A549 (cell line): ENCODE results near the gene PABPC3. TPM values are rescaled to one million over a fixed set of nuclear protein-coding genes. Genes with fewer than 3 reads are reported as not detected.

ENCODE experiments used
- ATAC-seq, 2 experiments: fragments of 200-7000 bp in 1 of 2; fragments of >200 bp in 1 of 2; cut with Nextera tagmentation in 1 of 2; cut with Tn5 transposase in 1 of 2; 3 replicates each; pipeline versions ENCODE4 v1.8.0 to v1.9.1; 2018 to 2020; ENCODE audit warnings: mild to moderate bottlenecking in 1 of 2, moderate library complexity in 1 of 2
- CTCF ChIA-PET: fragments of 300-600 bp; sonication (Branson Sonifier 250); formaldehyde crosslinking; extraction: SDS; loops from one replicate; lab custom pipeline; 2021; ENCODE audit warnings: antibody characterized with exemption, inconsistent platforms; lab: Yijun Ruan, JAX
- POLR2A ChIA-PET: fragments of 350-600 bp; formaldehyde crosslinking; extraction: SDS; loops from one replicate; lab custom pipeline; 2021; ENCODE audit warnings: antibody characterized with exemption, inconsistent platforms; lab: Yijun Ruan, JAX
- DNase-seq, 2 experiments: peaks; one replicate each; pipeline versions ENCODE4 v3.0.0 to v3.0.0-alpha.2; 2011 to 2016; ENCODE audit warnings: low read depth in 1 of 2, low spot score in 1 of 2
- FAIRE-seq: peaks from 2 replicates; lab custom pipeline; 2011; peaks lifted over from hg19 to GRCh38; lab: Jason Lieb, UNC
- H3K27ac ChIP-seq, 2 experiments: fragments of >200 bp; sonication (Bioruptor Twin); formaldehyde crosslinking; 3 replicates each; pipeline ENCODE4 v1.5.1; 2016 to 2017
- H3K4me1 ChIP-seq: fragments of >200 bp; sonication (Bioruptor Twin); formaldehyde crosslinking; 3 replicates; pipeline ENCODE4 v1.6.1; 2016
- H3K4me2 ChIP-seq: fragments of >200 bp; sonication (Bioruptor Twin); formaldehyde crosslinking; 3 replicates; pipeline ENCODE4 v1.6.1; 2016
- H3K4me3 ChIP-seq: fragments of >200 bp; sonication (Bioruptor Twin); formaldehyde crosslinking; 3 replicates; pipeline ENCODE4 v1.5.1; 2016
- H3K9me3 ChIP-seq: fragments of >200 bp; sonication (Bioruptor Twin); formaldehyde crosslinking; 3 replicates; pipeline ENCODE4 v1.6.1; 2016
- BHLHE40 ChIP-seq: IDR thresholded peaks from 2 replicates; pipeline ENCODE4 v1.6.1; 2012; ENCODE audit warnings: low read depth, low read length, inconsistent platforms
- CBX2 ChIP-seq: fragments of 200-600 bp; sonication (generic); IDR thresholded peaks from 2 replicates; pipeline ENCODE4 v1.6.1; 2016; ENCODE audit warnings: low read depth, mild to moderate bottlenecking, borderline replicate concordance
- CEBPB ChIP-seq, 2 experiments: fragments of >200 bp in 1 of 2; sonication (Bioruptor Twin) in 1 of 2; formaldehyde crosslinking in 1 of 2; IDR thresholded peaks; 2 replicates each; pipeline ENCODE4 v1.6.1; 2012 to 2016
- CHD2 ChIP-seq: fragments of 150-350 bp; IDR thresholded peaks from 2 replicates; pipeline ENCODE4 v1.6.1; 2014; ENCODE audit warnings: low read length; ENCODE audit not compliant: partially characterized antibody
- E2F6 ChIP-seq: IDR thresholded peaks from 2 replicates; pipeline ENCODE4 v1.6.1; 2012; ENCODE audit warnings: low read depth, borderline replicate concordance
- FOSB ChIP-seq: fragments of 250-450 bp; sonication (Bioruptor Pico); IDR thresholded peaks from 2 replicates; pipeline ENCODE4 v1.5.0; 2020; ENCODE audit warnings: mild to moderate bottlenecking, moderate library complexity
- FOXS1 ChIP-seq: fragments of 250-450 bp; sonication (Bioruptor Pico); IDR thresholded peaks from 2 replicates; pipeline ENCODE4 v1.5.0; 2020; ENCODE audit warnings: mild to moderate bottlenecking, moderate library complexity
- HDAC2 ChIP-seq: fragments of 200-600 bp; sonication (generic); IDR thresholded peaks from 2 replicates; pipeline ENCODE4 v1.6.1; 2016
- HES2 ChIP-seq: fragments of >200 bp; sonication (Bioruptor Twin); formaldehyde crosslinking; IDR thresholded peaks from 2 replicates; pipeline ENCODE4 v1.6.1; 2016
- HOXA7 ChIP-seq: fragments of 250-450 bp; sonication (Bioruptor Pico); IDR thresholded peaks from 2 replicates; pipeline ENCODE4 v1.5.0; 2020; ENCODE audit warnings: mild to moderate bottlenecking, moderate library complexity
- KDM1A ChIP-seq: fragments of 200-600 bp; sonication (generic); IDR thresholded peaks from 2 replicates; pipeline ENCODE4 v1.6.1; 2016; ENCODE audit warnings: low read depth, mild to moderate bottlenecking
- KDM5A ChIP-seq: fragments of 200-600 bp; sonication (generic); IDR thresholded peaks from 2 replicates; pipeline ENCODE4 v1.6.1; 2016; ENCODE audit warnings: antibody characterized with exemption, mild to moderate bottlenecking
- MAFK ChIP-seq: fragments of 450-650 bp; IDR thresholded peaks from 2 replicates; pipeline ENCODE4 v1.6.1; 2014; ENCODE audit not compliant: partially characterized antibody
- MYC ChIP-seq: IDR thresholded peaks from 2 replicates; pipeline ENCODE4 v1.6.1; 2012; ENCODE audit warnings: mild to moderate bottlenecking, inconsistent platforms, low read length, improper control_type of control experiment, borderline replicate concordance
- NPAS2 ChIP-seq: fragments of 250-450 bp; sonication (Bioruptor Pico); IDR thresholded peaks from 2 replicates; pipeline ENCODE4 v1.8.0; 2022; ENCODE audit warnings: mild to moderate bottlenecking, moderate library complexity, borderline replicate concordance
- PBX3 ChIP-seq: IDR thresholded peaks from 2 replicates; pipeline ENCODE4 v1.6.1; 2012
- POLR2A ChIP-seq: IDR thresholded peaks from 2 replicates; pipeline ENCODE4 v1.6.1; 2012; ENCODE audit warnings: mild to moderate bottlenecking, low read length
- POLR2AphosphoS2 ChIP-seq: conservative IDR thresholded peaks from 2 replicates; pipeline ENCODE4 v1.6.1; 2012; ENCODE audit warnings: low read length, improper control_type of control experiment, inconsistent platforms
- RARB ChIP-seq: fragments of 250-450 bp; sonication (Bioruptor Pico); IDR thresholded peaks from 2 replicates; pipeline ENCODE4 v1.8.0; 2021; ENCODE audit warnings: mild to moderate bottlenecking, moderate library complexity
- RCOR1 ChIP-seq: fragments of 150-350 bp; IDR thresholded peaks from 2 replicates; pipeline ENCODE4 v1.6.1; 2014; ENCODE audit warnings: antibody characterized with exemption, low read length, low read depth
- SMC3 ChIP-seq: fragments of >200 bp; sonication (Bioruptor Twin); formaldehyde crosslinking; IDR thresholded peaks from 3 replicates; pipeline ENCODE4 v1.6.1; 2018; ENCODE audit warnings: inconsistent platforms
- TFCP2L1 ChIP-seq: fragments of 250-450 bp; sonication (Bioruptor Pico); IDR thresholded peaks from 2 replicates; pipeline ENCODE4 v1.5.0; 2021; ENCODE audit warnings: mild to moderate bottlenecking
- ZNF302 ChIP-seq: fragments of 250-450 bp; sonication (Bioruptor Pico); IDR thresholded peaks from 2 replicates; pipeline ENCODE4 v1.9.0; 2021; ENCODE audit warnings: inconsistent platforms, mild to moderate bottlenecking, moderate library complexity
- WGBS: methylation state at CpG from one replicate; pipeline ENCODE4 v1.1.6; 2017; ENCODE audit errors: missing lambda C conversion rate; 5-methylcytosine and 5-hydroxymethylcytosine counted together
- polyA plus RNA-seq, 4 experiments: library from polyadenylated mRNA; depleted of rRNA in 3 of 4; stranded (reverse); fragments of >200 nt; fragmentation: RNase III in 1 of 4; extraction: RNeasy Plus Mini Kit Qiagen cat#74134 plus additional on column Dnase treatment in 1 of 4; gene quantifications; 2 replicates in 3 of 4; 3 replicates in 1 of 4; pipeline ENCODE4 v1.2.3, GENCODE V29; 2011 to 2017
- TF ChIP-seq, protein P1 (sequence below): fragments of 250-450 bp; sonication (Bioruptor Pico); IDR thresholded peaks from 2 replicates; pipeline ENCODE4 v1.5.0; 2020; ENCODE audit warnings: low read depth, mild to moderate bottlenecking, moderate library complexity
- TF ChIP-seq, protein P2 (sequence below): fragments of 200-600 bp; sonication (generic); IDR thresholded peaks from 2 replicates; pipeline ENCODE4 v1.6.1; 2016; ENCODE audit warnings: antibody characterized with exemption, mild to moderate bottlenecking, moderate library complexity

Gene PABPC3
- polyA plus RNA-seq, 2 of the 4 experiments (the other 2 are of a cell fraction) = 0.22 to 0.39 TPM

GRCh38 chr13:25097426-25097825 lies 1.5 kb downstream of the PABPC3 start:
- ChIA-PET POLR2A (no interaction called here), CTCF (interaction anchor here (1.3 to 2.6 kb wide), 2 partner anchors 12 to 17 kb away, joined by 5 to 9 read pairs; no protein-coding TSS in a partner anchor)
- H3K4me1 ChIP-seq = no peaks in the 10 kb centered on the region
- no peaks in the 10 kb centered on the region for H3K9me3 ChIP-seq
- no peak for TF ChIP-seq ZNF302
- no peak for TF ChIP-seq RARB (CRISPR knock-in tag)
- TF ChIP-seq TFCP2L1 (CRISPR knock-in tag) = no peak
- no peak for TF ChIP-seq FOXS1
- no peak for TF ChIP-seq HES2
- TF ChIP-seq CBX2 = no peak
- H3K4me3 ChIP-seq = no peak overlapping the region
- DNase-seq (no peak), FAIRE-seq (no peak), ATAC-seq (no peak)
- H3K27ac ChIP-seq = no peak overlapping the region
- WGBS = 54% methylated on average over 8 of the region's 13 CpGs
- no peak overlapping the region for H3K4me2 ChIP-seq

DNA sequence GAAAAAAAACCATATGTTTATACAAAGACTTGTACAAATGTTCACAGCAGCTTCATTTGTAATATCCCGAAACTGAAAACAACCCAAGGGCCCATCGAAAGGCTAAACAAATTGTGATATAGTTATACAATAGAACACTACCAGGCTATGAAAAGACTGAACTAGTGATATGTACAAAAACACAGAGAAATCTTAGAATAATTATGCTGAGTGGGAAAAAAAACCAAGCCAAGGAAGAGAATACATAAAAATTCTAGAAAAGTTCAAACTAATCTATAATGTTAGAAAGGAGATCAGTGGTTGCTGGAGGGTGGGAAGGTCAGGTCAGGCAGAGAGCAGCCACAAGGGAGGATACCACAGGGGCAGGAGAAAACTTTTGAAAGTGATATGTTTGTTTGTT lies 7.8 kb downstream of the PABPC3 start:
- H3K4me1 ChIP-seq = no peaks in the 10 kb centered on the region
- no peak overlapping the region for H3K27ac ChIP-seq
- TF ChIP-seq MAFK (no peak), POLR2AphosphoS2 (no peak), CHD2 (no peak), NPAS2 (no peak), KDM5A (no peak), RCOR1 (no peak), FOXS1 (no peak), E2F6 (no peak), MYC (no peak)
- TF ChIP-seq, protein P1, sequence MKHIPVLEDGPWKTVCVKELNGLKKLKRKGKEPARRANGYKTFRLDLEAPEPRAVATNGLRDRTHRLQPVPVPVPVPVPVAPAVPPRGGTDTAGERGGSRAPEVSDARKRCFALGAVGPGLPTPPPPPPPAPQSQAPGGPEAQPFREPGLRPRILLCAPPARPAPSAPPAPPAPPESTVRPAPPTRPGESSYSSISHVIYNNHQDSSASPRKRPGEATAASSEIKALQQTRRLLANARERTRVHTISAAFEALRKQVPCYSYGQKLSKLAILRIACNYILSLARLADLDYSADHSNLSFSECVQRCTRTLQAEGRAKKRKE (CRISPR knock-in tag) = no peak
- DNase-seq = no peak
- H3K4me3 ChIP-seq = no peak overlapping the region
- WGBS = 41% methylated on average over 2 of the region's 2 CpGs
- H3K9me3 ChIP-seq = no peaks in the 10 kb centered on the region
- no peak for ATAC-seq
- H3K4me2 ChIP-seq = no peak overlapping the region
- no peak for FAIRE-seq
- CTCF ChIA-PET = interaction anchor here (1.2 to 2.4 kb wide), 3 partner anchors 10 to 18 kb away, joined by 3 to 12 read pairs (median 8); no protein-coding TSS in a partner anchor
- POLR2A ChIA-PET = no interaction called here

GRCh38 chr13:25109341-25109740 lies 13.4 kb downstream of the PABPC3 start:
- POLR2A ChIA-PET = no interaction called here
- H3K4me3 ChIP-seq = no peak overlapping the region
- CTCF ChIA-PET = interaction anchor here (1.1 kb wide), 1 partner anchor 114 kb away, joined by 4 read pairs; no protein-coding TSS in a partner anchor
- H3K27ac ChIP-seq = no peak overlapping the region
- 25% methylated on average over 5 of the region's 5 CpGs for WGBS
- no peaks in the 10 kb centered on the region for H3K4me1 ChIP-seq
- no peak for TF ChIP-seq SMC3
- TF ChIP-seq, protein P2, sequence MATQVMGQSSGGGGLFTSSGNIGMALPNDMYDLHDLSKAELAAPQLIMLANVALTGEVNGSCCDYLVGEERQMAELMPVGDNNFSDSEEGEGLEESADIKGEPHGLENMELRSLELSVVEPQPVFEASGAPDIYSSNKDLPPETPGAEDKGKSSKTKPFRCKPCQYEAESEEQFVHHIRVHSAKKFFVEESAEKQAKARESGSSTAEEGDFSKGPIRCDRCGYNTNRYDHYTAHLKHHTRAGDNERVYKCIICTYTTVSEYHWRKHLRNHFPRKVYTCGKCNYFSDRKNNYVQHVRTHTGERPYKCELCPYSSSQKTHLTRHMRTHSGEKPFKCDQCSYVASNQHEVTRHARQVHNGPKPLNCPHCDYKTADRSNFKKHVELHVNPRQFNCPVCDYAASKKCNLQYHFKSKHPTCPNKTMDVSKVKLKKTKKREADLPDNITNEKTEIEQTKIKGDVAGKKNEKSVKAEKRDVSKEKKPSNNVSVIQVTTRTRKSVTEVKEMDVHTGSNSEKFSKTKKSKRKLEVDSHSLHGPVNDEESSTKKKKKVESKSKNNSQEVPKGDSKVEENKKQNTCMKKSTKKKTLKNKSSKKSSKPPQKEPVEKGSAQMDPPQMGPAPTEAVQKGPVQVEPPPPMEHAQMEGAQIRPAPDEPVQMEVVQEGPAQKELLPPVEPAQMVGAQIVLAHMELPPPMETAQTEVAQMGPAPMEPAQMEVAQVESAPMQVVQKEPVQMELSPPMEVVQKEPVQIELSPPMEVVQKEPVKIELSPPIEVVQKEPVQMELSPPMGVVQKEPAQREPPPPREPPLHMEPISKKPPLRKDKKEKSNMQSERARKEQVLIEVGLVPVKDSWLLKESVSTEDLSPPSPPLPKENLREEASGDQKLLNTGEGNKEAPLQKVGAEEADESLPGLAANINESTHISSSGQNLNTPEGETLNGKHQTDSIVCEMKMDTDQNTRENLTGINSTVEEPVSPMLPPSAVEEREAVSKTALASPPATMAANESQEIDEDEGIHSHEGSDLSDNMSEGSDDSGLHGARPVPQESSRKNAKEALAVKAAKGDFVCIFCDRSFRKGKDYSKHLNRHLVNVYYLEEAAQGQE = no peak
- TF ChIP-seq, protein P1 (CRISPR knock-in tag) = no peak
- no peak for TF ChIP-seq KDM1A
- no peak for TF ChIP-seq FOXS1
- TF ChIP-seq HDAC2 = no peak
- no peak for TF ChIP-seq HOXA7 (CRISPR knock-in tag)
- TF ChIP-seq E2F6 = no peak
- TF ChIP-seq MYC = no peak
- TF ChIP-seq POLR2A = no peak
- no peak for TF ChIP-seq ZNF302
- TF ChIP-seq PBX3 = no peak
- no peak for TF ChIP-seq FOSB (CRISPR knock-in tag)
- no peak for TF ChIP-seq BHLHE40
- TF ChIP-seq CEBPB (IDR thresholded peaks at IDR 0.05) = no peak
- no peak for TF ChIP-seq POLR2AphosphoS2
- TF ChIP-seq KDM5A = no peak
- no peak for FAIRE-seq
- H3K9me3 ChIP-seq = no peaks in the 10 kb centered on the region
- no peak for DNase-seq
- no peak overlapping the region for H3K4me2 ChIP-seq
- no peak for ATAC-seq
